ENCODE results near the gene UNCX. TPM values are rescaled to one million over a fixed set of nuclear protein-coding genes. Genes with fewer than 3 reads are reported as not detected.

The UNCX gene
- total RNA-seq, 2 experiments from 2014 or later = not detected

DNA sequence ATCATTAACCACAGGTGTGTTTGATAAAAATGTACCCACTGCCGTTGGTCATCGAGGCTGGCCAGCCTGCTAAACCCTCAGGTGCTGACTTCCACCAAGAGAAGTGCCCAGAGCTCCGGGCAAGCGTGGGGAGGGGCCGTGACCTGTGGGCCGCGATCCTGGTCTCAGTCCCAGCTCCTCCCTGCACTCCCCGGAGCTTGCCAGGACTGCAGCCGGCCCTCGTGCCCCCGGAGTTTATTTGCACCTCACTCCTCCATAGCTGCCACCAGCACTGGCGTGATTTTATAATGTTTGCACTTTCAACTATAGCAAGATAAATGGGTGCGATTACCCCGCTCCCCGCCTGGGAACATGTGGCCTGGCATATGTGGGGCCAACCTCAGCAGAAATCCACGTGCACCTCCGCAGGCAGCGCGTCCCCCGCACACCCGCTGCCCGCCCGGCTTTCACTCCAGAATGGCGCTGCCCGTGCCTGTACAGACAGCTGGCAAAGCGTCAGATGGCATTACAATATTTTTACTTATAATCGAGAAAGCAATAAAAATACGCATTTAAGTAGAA lies 30.8 kb downstream of the UNCX start:
- DNase-seq (no peak), ATAC-seq (ENCODE audit: poor library complexity) (no peak)
- no peak overlapping the region for H3K4me3 ChIP-seq (ENCODE audit: low read length)
- no peaks in the 10 kb centered on the region for H3K36me3 Mint-ChIP-seq (ENCODE audit: low read depth)
- H3K27me3 Mint-ChIP-seq = peaks cover 33% of the 10 kb centered on the region
- H3K4me1 ChIP-seq (ENCODE audit: insufficient read depth, low read length) = no peaks in the 10 kb centered on the region
- intact Hi-C loops (cut with DNase I, micrococcal nuclease) = no loop called here
- peaks cover 19 to 27% of the 10 kb centered on the region in 2 experiments for H3K27me3 ChIP-seq (ENCODE audit: control insufficient read depth in 1 of 2, insufficient read depth in 2 of 2, low read length in 2 of 2)
- no peak overlapping the region for H3K27ac ChIP-seq (ENCODE audit: low read depth in 1 of 2, low read length in 2 of 2)
- POLR2A ChIA-PET = no interaction called here
- H3K4me1 Mint-ChIP-seq (ENCODE audit: low read depth) = no peaks in the 10 kb centered on the region
- CTCF ChIA-PET = no interaction called here
- no peaks in the 10 kb centered on the region for H3K36me3 ChIP-seq (ENCODE audit: insufficient read depth, low read length)
- H3K9me3 ChIP-seq (ENCODE audit: control insufficient read depth in 1 of 2, insufficient read depth in 1 of 2, low read length in 2 of 2) = peaks cover 0 to 31% of the 10 kb centered on the region in 2 experiments
- no peak overlapping the region for H3K4me3 Mint-ChIP-seq
- no peak for TF ChIP-seq CTCF (IDR thresholded peaks at IDR 0.05)
- no peaks in the 10 kb centered on the region for H3K9me3 Mint-ChIP-seq
- H3K27ac Mint-ChIP-seq = no peak overlapping the region

DNA sequence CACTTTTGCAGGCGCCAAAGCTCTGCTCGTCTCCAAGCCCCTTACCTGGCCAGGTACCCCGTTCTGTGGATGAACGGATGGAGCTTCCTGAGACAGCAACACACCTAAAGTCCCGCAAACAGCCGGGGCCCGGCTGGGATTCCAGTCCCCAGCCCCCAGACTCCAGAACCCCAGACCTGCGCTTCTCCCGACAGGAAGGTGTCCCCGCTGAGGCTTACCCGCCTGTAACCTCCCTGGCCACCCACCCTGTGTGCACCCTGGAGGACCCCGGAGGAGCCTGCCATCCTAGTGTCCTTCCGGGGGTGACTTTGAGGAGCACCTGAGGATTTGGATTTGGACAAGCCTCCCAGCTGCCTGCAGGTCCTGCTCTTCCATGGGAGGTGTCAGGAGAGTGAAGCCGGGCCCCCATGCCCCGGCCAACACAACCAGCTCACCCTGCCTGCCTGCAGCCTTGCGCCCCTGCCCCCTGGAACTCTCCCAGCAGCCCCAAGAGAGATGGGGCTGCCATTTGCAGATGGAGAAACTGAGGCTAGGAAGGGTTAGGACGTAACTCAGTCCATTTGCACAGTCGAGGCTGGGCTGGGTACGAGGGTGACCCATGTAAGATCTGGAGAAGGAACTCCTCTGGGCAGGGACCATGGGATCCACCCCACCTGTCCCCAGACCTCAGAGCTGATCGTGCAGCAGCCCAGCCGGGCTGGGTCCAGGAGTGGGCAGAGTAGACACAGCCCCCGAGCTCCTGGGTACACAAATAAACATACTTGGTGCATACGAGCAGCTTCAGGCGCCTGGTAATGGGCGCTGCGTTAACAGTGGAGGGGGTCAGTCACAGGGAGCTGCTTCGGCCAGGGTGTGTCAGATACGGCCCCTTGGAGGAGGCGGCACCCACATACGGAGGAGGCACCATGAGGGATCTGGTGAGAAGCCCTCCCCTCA lies 31.9 kb downstream of the UNCX start:
- Histone ChIP-seq H3K27me3 (ENCODE audit: control insufficient read depth in 1 of 2, insufficient read depth in 2 of 2, low read length in 2 of 2) (peaks cover 26 to 30% of the 10 kb centered on the region in 2 experiments), H3K36me3 (ENCODE audit: insufficient read depth, low read length) (no peaks in the 10 kb centered on the region), H3K27ac (ENCODE audit: low read depth in 1 of 2, low read length in 2 of 2) (no peak overlapping the region), H3K4me3 (ENCODE audit: low read length) (no peak overlapping the region), H3K4me1 (ENCODE audit: insufficient read depth, low read length) (no peaks in the 10 kb centered on the region), H3K9me3 (ENCODE audit: control insufficient read depth in 1 of 2, insufficient read depth in 1 of 2, low read length in 2 of 2) (peaks cover 0 to 31% of the 10 kb centered on the region in 2 experiments)
- DNase-seq = no peak
- Mint-ChIP-seq H3K4me3 (no peak overlapping the region), H3K27me3 (peaks cover 41% of the 10 kb centered on the region), H3K27ac (no peak overlapping the region), H3K9me3 (no peaks in the 10 kb centered on the region), H3K4me1 (ENCODE audit: low read depth) (no peaks in the 10 kb centered on the region), H3K36me3 (ENCODE audit: low read depth) (no peaks in the 10 kb centered on the region)
- intact Hi-C loops (cut with DNase I, micrococcal nuclease) = no loop called here
- ChIA-PET POLR2A (no interaction called here), CTCF (no interaction called here)
- no peak for ATAC-seq (ENCODE audit: poor library complexity)
- no peak for TF ChIP-seq CTCF (IDR thresholded peaks at IDR 0.05)

GRCh38 chr7:1267016-1267900 lies 34.6 kb downstream of the UNCX start:
- CTCF ChIA-PET = no interaction called here
- POLR2A ChIA-PET = no interaction called here
- intact Hi-C loops (cut with DNase I, micrococcal nuclease) = no loop called here
- H3K27ac ChIP-seq (ENCODE audit: low read depth in 1 of 2, low read length in 2 of 2) = no peak overlapping the region
- TF ChIP-seq CTCF (IDR thresholded peaks at IDR 0.05) = no peak
- no peak overlapping the region for H3K27ac Mint-ChIP-seq
- no peaks in the 10 kb centered on the region for H3K36me3 Mint-ChIP-seq (ENCODE audit: low read depth)
- H3K36me3 ChIP-seq (ENCODE audit: insufficient read depth, low read length) = no peaks in the 10 kb centered on the region
- peaks cover 42% of the 10 kb centered on the region for H3K27me3 Mint-ChIP-seq
- peaks cover 38 to 42% of the 10 kb centered on the region in 2 experiments for H3K27me3 ChIP-seq (ENCODE audit: control insufficient read depth in 1 of 2, insufficient read depth in 2 of 2, low read length in 2 of 2)
- no peaks in the 10 kb centered on the region for H3K4me1 ChIP-seq (ENCODE audit: insufficient read depth, low read length)
- ATAC-seq (ENCODE audit: poor library complexity) = no peak
- no peaks in the 10 kb centered on the region for H3K4me1 Mint-ChIP-seq (ENCODE audit: low read depth)
- no peak for DNase-seq
- H3K9me3 ChIP-seq (ENCODE audit: control insufficient read depth in 1 of 2, insufficient read depth in 1 of 2, low read length in 2 of 2) = peaks cover 0 to 55% of the 10 kb centered on the region in 2 experiments
- H3K4me3 Mint-ChIP-seq = no peak overlapping the region
- no peak overlapping the region for H3K4me3 ChIP-seq (ENCODE audit: low read length)
- no peaks in the 10 kb centered on the region for H3K9me3 Mint-ChIP-seq
